ENCODE data around the gene CLIP1.

DNA sequence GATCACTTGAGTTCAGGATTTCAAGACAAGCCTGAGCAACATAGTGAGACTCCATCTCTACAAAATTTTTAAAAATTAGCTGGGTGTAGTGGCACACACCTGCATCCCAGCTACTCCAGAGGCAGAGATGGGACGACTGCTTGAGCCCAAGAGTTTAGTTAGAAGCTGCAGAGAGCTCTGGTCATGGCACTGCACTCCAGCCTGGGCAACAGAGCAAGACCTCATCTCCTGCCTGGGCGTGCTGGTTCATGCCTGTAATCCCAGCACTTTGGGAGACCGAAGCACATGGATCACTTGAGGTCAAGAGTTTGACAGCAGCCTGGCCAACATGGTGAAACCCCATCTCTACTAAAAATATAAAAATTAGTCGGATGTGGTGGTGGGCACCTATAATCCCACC, 20.2 kb downstream of the CLIP1 start:
- TF ChIP-seq, protein P1, sequence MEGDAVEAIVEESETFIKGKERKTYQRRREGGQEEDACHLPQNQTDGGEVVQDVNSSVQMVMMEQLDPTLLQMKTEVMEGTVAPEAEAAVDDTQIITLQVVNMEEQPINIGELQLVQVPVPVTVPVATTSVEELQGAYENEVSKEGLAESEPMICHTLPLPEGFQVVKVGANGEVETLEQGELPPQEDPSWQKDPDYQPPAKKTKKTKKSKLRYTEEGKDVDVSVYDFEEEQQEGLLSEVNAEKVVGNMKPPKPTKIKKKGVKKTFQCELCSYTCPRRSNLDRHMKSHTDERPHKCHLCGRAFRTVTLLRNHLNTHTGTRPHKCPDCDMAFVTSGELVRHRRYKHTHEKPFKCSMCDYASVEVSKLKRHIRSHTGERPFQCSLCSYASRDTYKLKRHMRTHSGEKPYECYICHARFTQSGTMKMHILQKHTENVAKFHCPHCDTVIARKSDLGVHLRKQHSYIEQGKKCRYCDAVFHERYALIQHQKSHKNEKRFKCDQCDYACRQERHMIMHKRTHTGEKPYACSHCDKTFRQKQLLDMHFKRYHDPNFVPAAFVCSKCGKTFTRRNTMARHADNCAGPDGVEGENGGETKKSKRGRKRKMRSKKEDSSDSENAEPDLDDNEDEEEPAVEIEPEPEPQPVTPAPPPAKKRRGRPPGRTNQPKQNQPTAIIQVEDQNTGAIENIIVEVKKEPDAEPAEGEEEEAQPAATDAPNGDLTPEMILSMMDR (IDR thresholded peaks at IDR 0.05; ENCODE audit: low read depth, low read length, poor library complexity, severe bottlenecking) = no peak
- TF ChIP-seq EZH2phosphoT487 (IDR thresholded peaks at IDR 0.05; ENCODE audit: borderline replicate concordance, low read length) = no peak
